ENCODE measurements around the gene RASAL2. TPM values are rescaled to one million over a fixed set of nuclear protein-coding genes. Genes with fewer than 3 reads are reported as not detected.

RASAL2 gene
- polyA plus RNA-seq, 2 of the 4 experiments (the other 2 are of a cell fraction): 7.1 to 17.6 TPM

GRCh38 chr1:178050084-178050483 is 43.8 kb upstream of the RASAL2 start:
- ATAC-seq (no peak), FAIRE-seq (no peak), DNase-seq (ENCODE audit: low read depth in 1 of 2, low spot score in 1 of 2) (no peak)
- H3K4me2 ChIP-seq: no peak overlapping the region
- CTCF ChIA-PET: interaction anchor here (0.6 to 4.4 kb wide), 7 partner anchors 8 to 232 kb away, joined by 3 to 24 read pairs (median 6); no protein-coding TSS in a partner anchor
- H3K27ac ChIP-seq: no peak overlapping the region
- peaks cover 49% of the 10 kb centered on the region for H3K4me1 ChIP-seq
- H3K4me3 ChIP-seq: no peak overlapping the region
- no peaks in the 10 kb centered on the region for H3K9me3 ChIP-seq
- POLR2A ChIA-PET: no interaction called here
- TF ChIP-seq GATA3 (IDR thresholded peaks at IDR 0.05; ENCODE audit: borderline replicate concordance) (no peak), HOXB13 (CRISPR knock-in tag; IDR thresholded peaks at IDR 0.05; ENCODE audit: low read depth) (no peak), POLR2A (IDR thresholded peaks at IDR 0.05; ENCODE audit: low read length) (no peak), RAD21 (conservative IDR thresholded peaks at IDR 0.05 in 1 of 2, IDR thresholded peaks at IDR 0.05 in 1 of 2) (no peak), REST (IDR thresholded peaks at IDR 0.05) (no peak), E2F6 (IDR thresholded peaks at IDR 0.05; ENCODE audit: borderline replicate concordance, low read depth) (no peak), HDAC2 (IDR thresholded peaks at IDR 0.05) (no peak), EHF (CRISPR knock-in tag; IDR thresholded peaks at IDR 0.05) (no peak), CHD2 (IDR thresholded peaks at IDR 0.05; ENCODE audit: low read length, partially characterized antibody) (no peak), CEBPB (IDR thresholded peaks at IDR 0.05) (no peak), KDM1A (IDR thresholded peaks at IDR 0.05; ENCODE audit: low read depth) (no peak), TFCP2L1 (CRISPR knock-in tag; IDR thresholded peaks at IDR 0.05) (no peak), TP53 (CRISPR knock-in tag; IDR thresholded peaks at IDR 0.05) (no peak), FOSL2 (IDR thresholded peaks at IDR 0.05) (no peak), FOSL2 (CRISPR knock-in tag; IDR thresholded peaks at IDR 0.05) (no peak), FOXS1 (CRISPR knock-in tag; IDR thresholded peaks at IDR 0.05) (no peak), ZC3H11A (IDR thresholded peaks at IDR 0.05) (no peak)
- TF ChIP-seq, protein P1, sequence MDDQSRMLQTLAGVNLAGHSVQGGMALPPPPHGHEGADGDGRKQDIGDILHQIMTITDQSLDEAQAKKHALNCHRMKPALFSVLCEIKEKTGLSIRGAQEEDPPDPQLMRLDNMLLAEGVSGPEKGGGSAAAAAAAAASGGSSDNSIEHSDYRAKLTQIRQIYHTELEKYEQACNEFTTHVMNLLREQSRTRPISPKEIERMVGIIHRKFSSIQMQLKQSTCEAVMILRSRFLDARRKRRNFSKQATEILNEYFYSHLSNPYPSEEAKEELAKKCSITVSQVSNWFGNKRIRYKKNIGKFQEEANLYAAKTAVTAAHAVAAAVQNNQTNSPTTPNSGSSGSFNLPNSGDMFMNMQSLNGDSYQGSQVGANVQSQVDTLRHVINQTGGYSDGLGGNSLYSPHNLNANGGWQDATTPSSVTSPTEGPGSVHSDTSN (IDR thresholded peaks at IDR 0.05): no peak
- TF ChIP-seq, protein P2, sequence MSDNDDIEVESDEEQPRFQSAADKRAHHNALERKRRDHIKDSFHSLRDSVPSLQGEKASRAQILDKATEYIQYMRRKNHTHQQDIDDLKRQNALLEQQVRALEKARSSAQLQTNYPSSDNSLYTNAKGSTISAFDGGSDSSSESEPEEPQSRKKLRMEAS (IDR thresholded peaks at IDR 0.05): no peak
- TF ChIP-seq, protein P3, sequence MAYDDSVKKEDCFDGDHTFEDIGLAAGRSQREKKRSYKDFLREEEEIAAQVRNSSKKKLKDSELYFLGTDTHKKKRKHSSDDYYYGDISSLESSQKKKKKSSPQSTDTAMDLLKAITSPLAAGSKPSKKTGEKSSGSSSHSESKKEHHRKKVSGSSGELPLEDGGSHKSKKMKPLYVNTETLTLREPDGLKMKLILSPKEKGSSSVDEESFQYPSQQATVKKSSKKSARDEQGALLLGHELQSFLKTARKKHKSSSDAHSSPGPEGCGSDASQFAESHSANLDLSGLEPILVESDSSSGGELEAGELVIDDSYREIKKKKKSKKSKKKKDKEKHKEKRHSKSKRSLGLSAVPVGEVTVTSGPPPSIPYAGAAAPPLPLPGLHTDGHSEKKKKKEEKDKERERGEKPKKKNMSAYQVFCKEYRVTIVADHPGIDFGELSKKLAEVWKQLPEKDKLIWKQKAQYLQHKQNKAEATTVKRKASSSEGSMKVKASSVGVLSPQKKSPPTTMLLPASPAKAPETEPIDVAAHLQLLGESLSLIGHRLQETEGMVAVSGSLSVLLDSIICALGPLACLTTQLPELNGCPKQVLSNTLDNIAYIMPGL (CRISPR knock-in tag; IDR thresholded peaks at IDR 0.05; ENCODE audit: borderline replicate concordance): no peak
- TF ChIP-seq, protein P4, sequence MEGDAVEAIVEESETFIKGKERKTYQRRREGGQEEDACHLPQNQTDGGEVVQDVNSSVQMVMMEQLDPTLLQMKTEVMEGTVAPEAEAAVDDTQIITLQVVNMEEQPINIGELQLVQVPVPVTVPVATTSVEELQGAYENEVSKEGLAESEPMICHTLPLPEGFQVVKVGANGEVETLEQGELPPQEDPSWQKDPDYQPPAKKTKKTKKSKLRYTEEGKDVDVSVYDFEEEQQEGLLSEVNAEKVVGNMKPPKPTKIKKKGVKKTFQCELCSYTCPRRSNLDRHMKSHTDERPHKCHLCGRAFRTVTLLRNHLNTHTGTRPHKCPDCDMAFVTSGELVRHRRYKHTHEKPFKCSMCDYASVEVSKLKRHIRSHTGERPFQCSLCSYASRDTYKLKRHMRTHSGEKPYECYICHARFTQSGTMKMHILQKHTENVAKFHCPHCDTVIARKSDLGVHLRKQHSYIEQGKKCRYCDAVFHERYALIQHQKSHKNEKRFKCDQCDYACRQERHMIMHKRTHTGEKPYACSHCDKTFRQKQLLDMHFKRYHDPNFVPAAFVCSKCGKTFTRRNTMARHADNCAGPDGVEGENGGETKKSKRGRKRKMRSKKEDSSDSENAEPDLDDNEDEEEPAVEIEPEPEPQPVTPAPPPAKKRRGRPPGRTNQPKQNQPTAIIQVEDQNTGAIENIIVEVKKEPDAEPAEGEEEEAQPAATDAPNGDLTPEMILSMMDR (IDR thresholded peaks at IDR 0.05): no peak
- 89% methylated on average over 6 of the region's 6 CpGs for WGBS (ENCODE audit: missing lambda C conversion rate)

All from A549 (cell line).